HG03066 (cell line): ENCODE results near the gene CREBBP.

Source experiments
- ATAC-seq: cut with Tn5 transposase; IDR thresholded peaks from one replicate; pipeline ENCODE4 v1.9.1; 2021; ENCODE audit warnings: low read depth; ENCODE audit not compliant: unreplicated experiment

Gene CREBBP

GRCh38 chr16:3774156-3774767 lies 106.3 kb downstream of the CREBBP start:
- ATAC-seq: no peak

- no peak for ATAC-seq
Observed at GRCh38 chr16:3773663-3774062, 106.8 kb downstream of the CREBBP start.

GRCh38 chr16:3771513-3771912 lies 109.0 kb downstream of the CREBBP start:
- no peak for ATAC-seq

DNA sequence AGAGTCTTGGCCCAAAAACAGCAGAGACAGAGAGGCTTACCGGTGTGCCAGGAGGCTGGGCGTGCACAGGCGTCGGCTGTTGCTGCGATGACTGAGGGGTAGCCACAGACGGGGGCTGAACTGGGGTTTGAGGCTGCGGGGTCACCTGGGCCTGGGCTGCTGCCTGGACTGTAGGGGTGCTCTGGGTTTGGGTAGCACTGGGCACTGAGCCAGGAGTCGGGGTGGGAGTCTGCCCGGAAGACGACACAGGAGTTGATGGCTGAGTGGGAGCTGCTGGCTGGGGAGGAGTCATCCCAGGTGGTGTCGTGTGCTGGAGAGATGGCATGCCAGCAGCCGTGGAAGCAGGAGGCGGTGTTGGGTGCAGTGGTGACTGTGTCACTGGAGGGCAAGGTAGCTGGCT lies 110.0 kb downstream of the CREBBP start:
- no peak for ATAC-seq

GRCh38 chr16:3769942-3770341 lies 110.6 kb downstream of the CREBBP start:
- no peak for ATAC-seq

DNA sequence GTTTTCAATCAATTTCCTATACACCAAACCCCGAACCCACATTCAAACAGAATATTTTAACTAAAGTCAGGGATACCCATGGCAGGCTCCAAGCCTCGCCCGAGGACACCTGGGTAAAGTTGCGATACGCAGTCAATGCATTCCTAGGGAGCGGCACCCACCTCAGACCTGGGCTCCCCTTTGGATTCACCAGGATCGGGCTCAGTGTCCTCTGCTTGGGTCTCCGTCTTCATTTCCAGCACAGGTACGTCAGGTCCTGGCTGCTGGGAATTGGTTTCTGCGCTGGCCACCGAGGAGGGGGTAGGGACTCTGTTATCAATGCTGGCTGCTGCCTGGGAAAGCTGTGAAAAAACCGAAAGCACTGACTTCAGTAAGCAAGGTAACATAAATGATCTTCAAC lies 111.5 kb downstream of the CREBBP start:
- no peak for ATAC-seq

DNA sequence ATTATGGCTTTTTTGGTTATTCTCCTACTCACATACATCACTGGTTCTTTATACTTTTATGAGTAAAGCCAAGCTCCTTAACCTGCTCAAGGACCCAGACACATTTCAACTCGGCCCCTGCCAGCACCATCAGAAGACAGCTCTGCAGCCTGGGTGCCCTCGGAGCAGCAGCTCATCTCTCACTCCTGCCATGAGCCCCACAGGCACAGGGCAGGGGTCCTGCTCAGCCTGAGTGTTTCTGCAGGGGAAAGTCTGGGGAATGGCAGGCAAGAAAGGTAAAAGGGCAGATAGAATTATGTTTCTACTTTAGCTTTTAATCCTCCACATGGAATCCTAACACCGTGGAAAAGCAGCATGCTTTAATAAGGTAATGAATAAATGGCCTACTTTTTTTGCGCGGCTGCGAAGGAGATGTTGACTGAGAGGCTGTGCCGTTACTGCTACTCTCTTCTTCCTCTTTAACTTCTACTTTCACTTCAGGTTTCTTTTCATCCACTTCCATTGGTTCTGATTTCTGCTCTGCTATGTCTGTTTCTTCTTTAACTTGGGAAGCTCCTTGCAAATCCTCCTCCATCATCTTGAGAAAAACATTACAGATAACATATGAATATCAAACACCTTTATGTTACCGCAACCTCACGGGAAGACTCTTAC lies 113.1 kb downstream of the CREBBP start:
- no peak for ATAC-seq

- ATAC-seq: no peak
Observed at GRCh38 chr16:3766177-3766576, 114.3 kb downstream of the CREBBP start.

- ATAC-seq: no peak
Observed at GRCh38 chr16:3764409-3764808, 116.1 kb downstream of the CREBBP start.

GRCh38 chr16:3762107-3762750 lies 118.3 kb downstream of the CREBBP start:
- no peak for ATAC-seq

GRCh38 chr16:3761375-3762106 lies 119.0 kb downstream of the CREBBP start:
- ATAC-seq: no peak

- no peak for ATAC-seq
Observed at GRCh38 chr16:3760518-3760917, 120.0 kb downstream of the CREBBP start.

DNA sequence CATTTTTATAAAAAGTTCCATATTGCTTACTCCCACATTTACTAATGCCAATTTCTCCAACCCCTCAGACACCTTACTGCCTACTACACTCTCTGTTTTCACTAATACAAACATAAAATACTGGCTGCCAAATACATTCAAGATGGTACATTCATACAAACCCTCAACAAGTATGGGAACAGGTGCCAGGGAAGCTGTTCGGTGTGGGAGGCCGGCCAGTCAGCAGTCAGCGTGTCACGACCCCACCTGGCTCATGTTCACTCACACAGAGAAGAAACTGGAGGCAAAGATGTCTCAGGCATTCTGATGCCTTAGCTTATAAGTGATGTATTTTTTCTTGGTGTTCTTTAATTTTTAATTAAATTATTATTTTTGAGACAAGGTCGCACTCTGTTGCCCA lies 120.8 kb downstream of the CREBBP start:
- no peak for ATAC-seq

DNA sequence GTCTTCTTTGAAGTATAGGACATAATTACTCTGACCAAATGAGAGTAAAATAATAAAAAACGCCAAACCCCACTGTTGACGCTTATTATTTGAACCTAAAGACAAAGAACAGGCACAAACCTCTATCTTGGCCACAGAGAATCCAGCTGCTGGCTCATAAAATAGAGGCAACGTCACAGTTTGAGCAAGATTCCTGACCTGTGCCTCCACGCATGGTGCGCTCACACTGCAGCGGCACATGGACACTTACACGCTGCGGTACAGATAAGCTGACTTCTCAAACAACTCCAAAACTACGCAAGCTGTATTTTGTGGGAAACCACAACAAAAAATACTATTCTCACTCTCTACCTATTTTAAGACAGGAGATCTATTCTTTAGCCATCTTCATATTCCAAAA lies 124.4 kb downstream of the CREBBP start:
- no peak for ATAC-seq

GRCh38 chr16:3755249-3755648 lies 125.3 kb downstream of the CREBBP start:
- ATAC-seq: no peak

DNA sequence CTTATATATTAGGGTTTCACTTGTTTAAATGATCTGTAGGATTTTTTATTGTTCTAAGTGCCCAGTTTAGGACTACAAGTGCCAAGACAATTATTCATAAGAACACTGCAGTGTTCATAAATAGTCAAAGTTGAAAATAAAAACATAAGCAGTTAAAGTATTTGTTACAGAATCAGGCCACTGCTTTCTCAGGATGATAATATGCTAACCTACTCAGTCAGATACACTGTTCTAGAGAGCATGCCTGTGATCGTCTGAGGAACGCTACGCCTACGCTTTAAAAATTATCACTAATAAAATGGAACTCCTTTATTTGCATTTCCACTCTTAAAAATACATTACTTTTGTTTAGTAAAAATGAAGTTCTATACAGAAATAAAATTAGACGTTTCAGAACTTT lies 125.7 kb downstream of the CREBBP start:
- ATAC-seq: no peak

GRCh38 chr16:3754081-3754703 lies 126.3 kb downstream of the CREBBP start:
- ATAC-seq: no peak

GRCh38 chr16:3752984-3753383 lies 127.5 kb downstream of the CREBBP start:
- ATAC-seq: no peak

DNA sequence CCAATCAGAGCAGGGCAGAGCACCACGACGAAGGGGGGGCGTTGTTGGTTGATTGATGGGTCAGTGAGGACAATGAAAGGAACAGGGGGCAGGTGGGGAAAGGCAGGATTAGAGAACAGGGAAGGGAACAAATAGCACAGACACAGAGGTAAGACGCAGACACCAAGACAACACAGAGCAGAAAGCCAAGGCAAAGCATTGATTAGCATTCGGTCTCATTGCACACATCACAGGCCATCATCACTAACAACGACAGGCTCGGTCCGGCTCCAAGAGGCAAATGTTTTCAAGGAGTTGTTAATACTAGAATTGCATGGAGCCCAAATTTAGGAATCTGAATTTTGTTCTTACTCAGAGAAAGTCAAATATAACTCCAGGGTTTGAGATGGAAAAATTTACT lies 128.6 kb downstream of the CREBBP start:
- ATAC-seq: no peak

GRCh38 chr16:3748307-3748706 lies 132.2 kb downstream of the CREBBP start:
- ATAC-seq: no peak

DNA sequence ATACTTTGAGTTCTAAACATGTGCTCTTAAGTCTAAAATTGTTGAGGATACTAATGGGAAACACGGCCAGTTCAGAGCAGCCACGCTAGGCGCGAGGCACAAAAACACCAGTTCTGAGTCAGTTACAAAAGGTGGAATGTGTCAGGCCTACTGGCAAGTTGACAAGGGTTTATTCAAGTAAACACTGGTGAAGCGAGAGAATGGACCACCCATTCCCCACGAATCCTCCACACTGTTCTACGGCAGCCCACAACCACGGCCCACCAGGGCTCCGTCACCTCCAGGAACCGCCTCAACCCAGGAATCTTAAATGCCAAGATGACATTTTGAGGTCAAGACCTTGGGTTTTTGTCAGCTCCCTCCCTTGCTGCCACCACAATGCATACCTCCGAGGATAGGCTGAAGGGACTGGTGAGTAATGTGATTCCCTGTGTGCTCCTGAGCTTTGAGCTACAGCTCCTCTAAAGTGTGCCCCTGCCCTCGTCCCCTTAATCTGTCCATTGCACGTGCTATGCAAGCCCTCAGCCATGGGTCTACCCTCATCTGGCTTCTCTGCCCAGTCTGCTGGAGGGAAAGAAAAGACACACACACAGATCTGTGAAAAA lies 134.7 kb downstream of the CREBBP start:
- no peak for ATAC-seq
